Transverse colon (tissue), 4 donors: Measurements from ENCODE around the gene LIME1. TPM values are rescaled to one million over a fixed set of nuclear protein-coding genes. Genes with fewer than 3 reads are reported as not detected.

ENCODE experiments used
- DNase-seq: peaks from one replicate; pipeline ENCODE4 v3.0.0-alpha.2; 2019
- H3K27ac ChIP-seq, 4 donors: fragments of 200-600 bp; sonication (generic); 2 replicates each; pipeline ENCODE4 v1.5.1; 2016 to 2018; ENCODE audit warnings: inconsistent platforms in 4 of 4
- H3K27me3 ChIP-seq: fragments of 200-600 bp; sonication (generic); 2 replicates; pipeline ENCODE4 v1.5.1; 2017; ENCODE audit warnings: inconsistent platforms
- H3K36me3 ChIP-seq, 4 donors: fragments of 200-600 bp; sonication (generic); 2 replicates each; pipeline ENCODE4 v1.5.1; 2017 to 2019; ENCODE audit warnings: inconsistent platforms in 4 of 4
- H3K4me1 ChIP-seq, 4 donors: fragments of 200-600 bp; sonication (generic); 2 replicates each; pipeline ENCODE4 v1.5.1; 2017 to 2020; ENCODE audit warnings: inconsistent platforms in 4 of 4
- H3K4me3 ChIP-seq, 4 donors: fragments of 200-600 bp; sonication (generic); 1 replicate in 1 of 4; 2 replicates in 3 of 4; pipeline versions ENCODE4 v1.5.1 to v1.6.1; 2017 to 2019; ENCODE audit warnings: inconsistent platforms in 4 of 4
- H3K9me3 ChIP-seq, 2 donors: fragments of 200-600 bp; sonication (generic); 2 replicates each; pipeline ENCODE4 v1.5.1; 2017 to 2019; ENCODE audit warnings: inconsistent platforms in 2 of 2
- CTCF ChIP-seq, 5 experiments: fragments of 200-600 bp in 3 of 5; fragments of 450-650 bp in 2 of 5; sonication (generic) in 3 of 5; IDR thresholded peaks; 1 replicate in 2 of 5; 2 replicates in 3 of 5; pipeline ENCODE4 v1.5.1; 2016 to 2017; ENCODE audit warnings: antibody characterized with exemption in 5 of 5, inconsistent platforms in 3 of 5, mild to moderate bottlenecking in 2 of 5, moderate library complexity in 1 of 5
- EP300 ChIP-seq: sonication (generic); formaldehyde crosslinking; IDR thresholded peaks from one replicate; pipeline ENCODE4 v1.6.1; 2017; ENCODE audit warnings: antibody characterized with exemption, low read depth
- POLR2A ChIP-seq: fragments of 450-650 bp; IDR thresholded peaks from one replicate; pipeline ENCODE4 v1.6.1; 2016; ENCODE audit warnings: antibody characterized with exemption, mild to moderate bottlenecking, moderate library complexity
- POLR2AphosphoS5 ChIP-seq, 3 donors: sonication (generic); formaldehyde crosslinking; IDR thresholded peaks; one replicate each; pipeline ENCODE4 v1.6.1; 2016; ENCODE audit warnings: antibody characterized with exemption in 3 of 3
- WGBS, 2 donors: methylation state at CpG; one replicate each; pipeline ENCODE4 v1.1.5; 2018; ENCODE audit warnings: low coverage in 1 of 2; 5-methylcytosine and 5-hydroxymethylcytosine counted together
- in situ Hi-C, 4 donors: fragments of 200-750 bp; cut with MboI; loops; one replicate each; pipeline versions ENCODE4 v1.15.0 to v1.15.1; 2017; ENCODE audit warnings: low sequenced_read_pairs in 3 of 4, low pct_ligation_motif_present in 1 of 4, low pct_unique_long_range_greater_than_20kb in 1 of 4
- intact Hi-C: fragments of 100-400 bp; cut with DNase I; formaldehyde crosslinking; loops from one replicate; pipeline ENCODE4 v1.15.1; 2023; ENCODE audit warnings: low total_unique reads
- total RNA-seq, 4 donors: library from RNA; depleted of rRNA; stranded (reverse); fragments of >200 nt; gene quantifications; one replicate each; pipeline ENCODE4 v1.1.0, GENCODE V29; 2016

The LIME1 gene
- total RNA-seq, 4 donors from 2014 or later: 24.4 to 91.1 (median 44.0) TPM

GRCh38 chr20:63704749-63705117, 31.7 kb upstream of the LIME1 start:
- H3K9me3 ChIP-seq: no peaks in the 10 kb centered on the region
- in situ Hi-C loops (no loop called here), intact Hi-C loops (no loop called here)
- H3K4me1 ChIP-seq: peaks cover 18 to 25% (median 23%) of the 10 kb centered on the region in 4 donors
- no peak for DNase-seq
- TF ChIP-seq POLR2A: no peak
- TF ChIP-seq CTCF (IDR thresholded peaks at IDR 0.05): no peak
- TF ChIP-seq POLR2AphosphoS5 (IDR thresholded peaks at IDR 0.05): no peak
- TF ChIP-seq EP300: no peak
- peaks cover 0 to 8% (median 3%) of the 10 kb centered on the region in 4 donors for H3K36me3 ChIP-seq
- no peaks in the 10 kb centered on the region for H3K27me3 ChIP-seq
- H3K4me3 ChIP-seq: no peak overlapping the region
- H3K27ac ChIP-seq: no peak overlapping the region
- WGBS, 2 donors: 92% methylated on average over 5 of the region's 6 CpGs; no CpG with 5 or more reads in 1 of the 2 donors

GRCh38 chr20:63705232-63706026, 31.0 kb upstream of the LIME1 start:
- in situ Hi-C loops: no loop called here
- Histone ChIP-seq H3K4me1 (peaks cover 18 to 25% (median 23%) of the 10 kb centered on the region in 4 donors), H3K36me3 (peaks cover 0 to 8% (median 3%) of the 10 kb centered on the region in 4 donors), H3K27me3 (no peaks in the 10 kb centered on the region), H3K27ac (peak overlapping the region in 1 of 4 donors; percentile 90), H3K9me3 (no peaks in the 10 kb centered on the region), H3K4me3 (no peak overlapping the region)
- intact Hi-C loops: no loop called here
- no peak for DNase-seq
- 70 to 86% methylated on average over 2 to 8 of the region's 8 CpGs for WGBS, 2 donors
- TF ChIP-seq EP300: no peak
- no peak for TF ChIP-seq POLR2A
- TF ChIP-seq CTCF (IDR thresholded peaks at IDR 0.05): no peak
- no peak for TF ChIP-seq POLR2AphosphoS5 (IDR thresholded peaks at IDR 0.05)

GRCh38 chr20:63706027-63706695, 30.3 kb upstream of the LIME1 start:
- peaks cover 18 to 25% (median 23%) of the 10 kb centered on the region in 4 donors for H3K4me1 ChIP-seq
- no peaks in the 10 kb centered on the region for H3K9me3 ChIP-seq
- H3K27me3 ChIP-seq: no peaks in the 10 kb centered on the region
- no peak for TF ChIP-seq POLR2A
- TF ChIP-seq CTCF (IDR thresholded peaks at IDR 0.05): no peak
- TF ChIP-seq POLR2AphosphoS5 (IDR thresholded peaks at IDR 0.05): no peak
- no peak for TF ChIP-seq EP300
- WGBS, 2 donors: 70 to 73% methylated on average over 2 to 12 of the region's 12 CpGs
- peak overlapping the region in 1 of 4 donors; percentile 70 for H3K4me3 ChIP-seq
- peaks cover 0 to 12% (median 4%) of the 10 kb centered on the region in 4 donors for H3K36me3 ChIP-seq
- H3K27ac ChIP-seq: peak overlapping the region; percentile 90 to 95 (median 92)
- peak; percentile 37 for DNase-seq
- intact Hi-C loops (no loop called here), in situ Hi-C loops (no loop called here)

- Histone ChIP-seq H3K27ac (peak overlapping the region; percentile 90 to 95 (median 92)), H3K36me3 (peaks cover 0 to 16% (median 7%) of the 10 kb centered on the region in 4 donors), H3K27me3 (no peaks in the 10 kb centered on the region), H3K4me3 (peak overlapping the region; percentile 70 to 99 (median 95)), H3K4me1 (peaks cover 18 to 25% (median 23%) of the 10 kb centered on the region in 4 donors), H3K9me3 (no peaks in the 10 kb centered on the region)
- peak; percentile 70 for DNase-seq
- in situ Hi-C loops: no loop called here
- intact Hi-C loops: no loop called here
- no peak for TF ChIP-seq POLR2A
- TF ChIP-seq CTCF (IDR thresholded peaks at IDR 0.05): peak in 4 of 5 experiments; percentile 12 to 51 (median 32)
- TF ChIP-seq EP300: no peak
- TF ChIP-seq POLR2AphosphoS5 (IDR thresholded peaks at IDR 0.05): peak in 1 of 3 donors; percentile 5
- WGBS, 2 donors: 2 to 17% methylated on average over 1 to 36 of the region's 56 CpGs
Measured at GRCh38 chr20:63706852-63707557, 29.5 kb upstream of the LIME1 start.
